OCI-LY7 (cell line): ENCODE results near the gene TMX4. TPM values are rescaled to one million over a fixed set of nuclear protein-coding genes. Genes with fewer than 3 reads are reported as not detected.

ENCODE experiments used
- BruUV-seq: library from RNA; stranded (reverse); fragments of 400-500 nt; replicated peaks from 2 replicates; lab custom pipeline; 2021; lab: Mats Ljungman, UMichigan
- CTCF ChIA-PET: fragments of 300-600 bp; sonication (Branson Sonifier 250); formaldehyde crosslinking; loops from one replicate; lab custom pipeline; 2022; ENCODE audit warnings: antibody characterized with exemption; ENCODE audit not compliant: unreplicated experiment; lab: Charles Lee
- POLR2A ChIA-PET: fragments of 300-600 bp; sonication (Branson Sonifier 250); formaldehyde crosslinking; loops from one replicate; lab custom pipeline; 2022; ENCODE audit warnings: antibody characterized with exemption; lab: Charles Lee
- DNase-seq: peaks from one replicate; pipeline ENCODE4 v3.0.0-alpha.2; 2015; ENCODE audit warnings: low spot score
- H2AFZ ChIP-seq: fragments of 200-600 bp; sonication (generic), shearing (Covaris generic); 2 replicates; pipeline ENCODE4 v1.6.1; 2014; ENCODE audit warnings: mild to moderate bottlenecking, antibody characterized with exemption, low read length, moderate library complexity
- H3K27ac ChIP-seq: fragments of 200-600 bp; sonication (generic); 2 replicates; pipeline ENCODE4 v1.5.1; 2014; ENCODE audit warnings: mixed run types, low read depth, mild to moderate bottlenecking, moderate library complexity, low read length, inconsistent platforms; ENCODE audit not compliant: poor library complexity, severe bottlenecking
- H3K36me3 ChIP-seq: fragments of 200-600 bp; sonication (generic); 2 replicates; pipeline ENCODE4 v1.6.1; 2014; ENCODE audit warnings: mild to moderate bottlenecking, antibody characterized with exemption, low read length, moderate library complexity, mixed read lengths; ENCODE audit not compliant: insufficient read depth
- H3K4me1 ChIP-seq: fragments of 200-600 bp; sonication (generic); 2 replicates; pipeline ENCODE4 v1.5.1; 2014; ENCODE audit warnings: mild to moderate bottlenecking, low read length; ENCODE audit not compliant: insufficient read depth, poor library complexity, severe bottlenecking
- H3K4me2 ChIP-seq: fragments of 200-600 bp; sonication (generic); 2 replicates; pipeline ENCODE4 v1.6.1; 2014; ENCODE audit warnings: mild to moderate bottlenecking, low read length
- H3K4me3 ChIP-seq: fragments of 200-600 bp; sonication (generic); 2 replicates; pipeline ENCODE4 v1.5.1; 2014; ENCODE audit warnings: mild to moderate bottlenecking, low read depth, low read length; ENCODE audit not compliant: poor library complexity, severe bottlenecking
- H3K79me2 ChIP-seq: fragments of 200-600 bp; sonication (generic); 2 replicates; pipeline ENCODE4 v1.6.1; 2016; ENCODE audit warnings: low read depth, mild to moderate bottlenecking, low read length, moderate library complexity, mixed read lengths; ENCODE audit not compliant: insufficient read depth
- H3K9me2 ChIP-seq: fragments of 200-600 bp; sonication (generic); 2 replicates; pipeline ENCODE4 v1.6.1; 2016; ENCODE audit warnings: mild to moderate bottlenecking, low read length, mixed read lengths; ENCODE audit not compliant: insufficient read depth
- H3K9me3 ChIP-seq: fragments of 200-600 bp; sonication (generic); 2 replicates; pipeline ENCODE4 v1.6.1; 2014; ENCODE audit warnings: mild to moderate bottlenecking, mixed run types, low read length, mixed read lengths
- H4K20me1 ChIP-seq: fragments of 200-600 bp; sonication (generic); 2 replicates; pipeline ENCODE4 v1.6.1; 2014; ENCODE audit warnings: mild to moderate bottlenecking, antibody characterized with exemption, low read length, moderate library complexity, mixed read lengths; ENCODE audit not compliant: insufficient read depth
- EZH2phosphoT487 ChIP-seq: fragments of 200-600 bp; sonication (generic); IDR thresholded peaks from 2 replicates; pipeline ENCODE4 v1.6.1; 2018; ENCODE audit warnings: low read depth, borderline replicate concordance, mild to moderate bottlenecking, mixed run types, antibody characterized with exemption, low read length, moderate library complexity, mixed read lengths
- intact Hi-C: fragments of 100-400 bp; cut with micrococcal nuclease; formaldehyde crosslinking; loops from one replicate; pipeline ENCODE4 v1.10.0; 2022; ENCODE audit not compliant: unreplicated experiment
- total RNA-seq, 2 experiments: library from RNA; depleted of rRNA in 1 of 2; stranded (reverse); fragments of >200 nt in 1 of 2; shearing (Covaris generic) in 1 of 2; gene quantifications; 2 replicates each; pipeline ENCODE4 v1.2.3, GENCODE V29; 2014 to 2022
- TF ChIP-seq, protein P1 (sequence below): fragments of 200-600 bp; sonication (generic); conservative IDR thresholded peaks from 2 replicates; pipeline ENCODE4 v1.5.1; 2014; ENCODE audit warnings: mild to moderate bottlenecking, antibody characterized with exemption, low read length, moderate library complexity, mixed read lengths

The TMX4 gene
- total RNA-seq, 2 experiments from 2014 or later, result 22.4 to 71.3 TPM

DNA sequence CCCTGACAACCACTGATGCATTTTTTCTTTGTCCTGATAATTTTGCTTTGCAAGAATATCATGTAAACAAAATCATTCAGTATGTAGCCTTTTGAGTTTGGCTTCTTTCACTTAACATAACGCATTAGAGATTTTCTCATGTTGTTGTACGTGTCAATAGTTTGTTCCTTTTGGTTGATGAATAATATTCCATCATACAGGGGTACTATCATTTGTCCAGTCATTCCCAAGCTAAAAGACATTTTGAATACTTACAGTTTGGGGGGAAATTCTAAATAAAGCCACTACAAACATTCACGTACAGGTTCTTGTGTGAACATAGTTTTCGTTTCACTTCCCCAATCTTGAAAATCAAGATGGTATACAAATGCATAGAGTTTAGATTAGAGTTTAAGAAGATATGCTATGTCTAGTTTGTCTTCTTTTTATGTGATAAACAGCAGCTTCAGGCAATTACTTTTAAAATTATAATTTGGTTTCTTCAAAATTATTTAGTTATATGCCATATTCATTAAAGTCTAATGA is 84.5 kb downstream of the TMX4 start:
- BruUV-seq, result no TSS peak
- Histone ChIP-seq H4K20me1 (no peaks in the 10 kb centered on the region), H3K9me3 (no peaks in the 10 kb centered on the region), H3K79me2 (no peaks in the 10 kb centered on the region), H3K27ac (peak overlapping the region; percentile 24), H3K4me3 (peak overlapping the region; percentile 26), H3K36me3 (no peaks in the 10 kb centered on the region), H3K4me2 (peak overlapping the region; percentile 56), H3K9me2 (no peaks in the 10 kb centered on the region), H2AFZ (peak overlapping the region; percentile 91), H3K4me1 (peaks cover 31% of the 10 kb centered on the region)
- ChIA-PET POLR2A (interaction anchor here (0.6 to 1.6 kb wide), 4 partner anchors 13 to 153 kb away, joined by 3 to 6 read pairs (median 4); no protein-coding TSS in a partner anchor), CTCF (no interaction called here)
- DNase-seq, result peak; percentile 66
- intact Hi-C loops, result loop anchor here (5.0 to 10.0 kb wide), 3 partner anchors 197 to 787 kb away; partner anchors contain the start of gene PLCB1
- no peak for TF ChIP-seq EZH2phosphoT487
- TF ChIP-seq, protein P1, sequence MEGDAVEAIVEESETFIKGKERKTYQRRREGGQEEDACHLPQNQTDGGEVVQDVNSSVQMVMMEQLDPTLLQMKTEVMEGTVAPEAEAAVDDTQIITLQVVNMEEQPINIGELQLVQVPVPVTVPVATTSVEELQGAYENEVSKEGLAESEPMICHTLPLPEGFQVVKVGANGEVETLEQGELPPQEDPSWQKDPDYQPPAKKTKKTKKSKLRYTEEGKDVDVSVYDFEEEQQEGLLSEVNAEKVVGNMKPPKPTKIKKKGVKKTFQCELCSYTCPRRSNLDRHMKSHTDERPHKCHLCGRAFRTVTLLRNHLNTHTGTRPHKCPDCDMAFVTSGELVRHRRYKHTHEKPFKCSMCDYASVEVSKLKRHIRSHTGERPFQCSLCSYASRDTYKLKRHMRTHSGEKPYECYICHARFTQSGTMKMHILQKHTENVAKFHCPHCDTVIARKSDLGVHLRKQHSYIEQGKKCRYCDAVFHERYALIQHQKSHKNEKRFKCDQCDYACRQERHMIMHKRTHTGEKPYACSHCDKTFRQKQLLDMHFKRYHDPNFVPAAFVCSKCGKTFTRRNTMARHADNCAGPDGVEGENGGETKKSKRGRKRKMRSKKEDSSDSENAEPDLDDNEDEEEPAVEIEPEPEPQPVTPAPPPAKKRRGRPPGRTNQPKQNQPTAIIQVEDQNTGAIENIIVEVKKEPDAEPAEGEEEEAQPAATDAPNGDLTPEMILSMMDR, result no peak

DNA sequence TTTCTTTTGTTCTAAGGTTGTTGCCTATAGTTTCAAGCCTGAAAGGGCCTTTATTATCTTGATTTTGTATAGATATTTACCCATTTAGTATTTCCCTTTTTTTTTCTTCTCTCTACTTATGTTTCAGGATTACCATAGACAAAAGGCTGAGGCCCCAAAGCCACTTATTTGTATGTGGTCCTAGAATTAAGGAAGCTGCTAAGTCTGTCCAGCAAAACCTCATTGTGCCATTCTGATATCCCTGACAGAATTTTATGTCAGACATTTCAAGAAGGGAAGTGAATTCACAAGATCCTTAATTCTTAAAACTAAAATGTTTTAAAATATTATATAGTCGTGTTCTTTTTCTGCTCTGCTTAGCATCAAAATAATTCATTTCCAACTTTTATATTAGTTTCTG is 86.2 kb downstream of the TMX4 start:
- no peak overlapping the region for H3K4me2 ChIP-seq
- no peak overlapping the region for H3K27ac ChIP-seq
- H3K36me3 ChIP-seq, result no peaks in the 10 kb centered on the region
- H3K9me3 ChIP-seq, result no peaks in the 10 kb centered on the region
- H2AFZ ChIP-seq, result peak overlapping the region; percentile 48; the same call in 1 of the 2 replicates
- CTCF ChIA-PET, result no interaction called here
- intact Hi-C loops, result loop anchor here (10.0 kb wide), 1 partner anchor 371 kb away; no protein-coding TSS in a partner anchor
- H3K9me2 ChIP-seq, result no peaks in the 10 kb centered on the region
- no peak for DNase-seq
- no peaks in the 10 kb centered on the region for H4K20me1 ChIP-seq
- TF ChIP-seq, protein P1, result no peak
- no peak for TF ChIP-seq EZH2phosphoT487
- no peak overlapping the region for H3K4me3 ChIP-seq
- no peaks in the 10 kb centered on the region for H3K79me2 ChIP-seq
- no TSS peak for BruUV-seq
- H3K4me1 ChIP-seq, result peaks cover 31% of the 10 kb centered on the region
- POLR2A ChIA-PET, result interaction anchor here (0.6 kb wide), 1 partner anchor 74 kb away, joined by 4 read pairs; no protein-coding TSS in a partner anchor

DNA sequence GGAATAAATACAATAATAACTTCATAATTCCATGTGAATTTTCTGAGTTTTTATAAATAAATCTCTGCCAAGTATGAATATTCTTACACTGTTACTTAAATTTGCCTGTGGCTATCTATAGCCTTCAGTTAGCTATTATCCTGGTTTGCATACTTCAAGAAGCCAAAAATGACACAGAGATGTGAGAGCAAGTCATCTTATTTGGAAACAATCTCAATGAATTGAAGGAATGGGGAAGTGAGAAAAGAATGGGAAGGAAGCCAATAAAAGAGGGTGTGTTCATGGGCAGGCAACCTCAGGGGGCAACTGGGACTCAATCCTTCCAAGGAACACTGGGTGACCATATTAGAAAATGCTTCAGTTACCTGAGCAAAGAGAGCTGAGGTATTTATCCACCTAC is 89.2 kb downstream of the TMX4 start:
- H2AFZ ChIP-seq, result no peak overlapping the region
- peaks cover 20% of the 10 kb centered on the region for H3K4me1 ChIP-seq
- no peak for DNase-seq
- H3K36me3 ChIP-seq, result no peaks in the 10 kb centered on the region
- H4K20me1 ChIP-seq, result no peaks in the 10 kb centered on the region
- no TSS peak for BruUV-seq
- CTCF ChIA-PET, result no interaction called here
- no peaks in the 10 kb centered on the region for H3K9me2 ChIP-seq
- POLR2A ChIA-PET, result interaction anchor here (0.6 kb wide), 1 partner anchor 45 kb away, joined by 3 read pairs; no protein-coding TSS in a partner anchor
- TF ChIP-seq, protein P1, result no peak
- TF ChIP-seq EZH2phosphoT487, result no peak
- no peak overlapping the region for H3K4me2 ChIP-seq
- no peaks in the 10 kb centered on the region for H3K79me2 ChIP-seq
- intact Hi-C loops, result loop anchor here (10.0 kb wide), 1 partner anchor 374 kb away; no protein-coding TSS in a partner anchor
- no peak overlapping the region for H3K27ac ChIP-seq
- no peak overlapping the region for H3K4me3 ChIP-seq
- H3K9me3 ChIP-seq, result no peaks in the 10 kb centered on the region
